Keratinocyte (primary cell): Measurements from ENCODE around the gene PLXNA2. TPM values are rescaled to one million over a fixed set of nuclear protein-coding genes. Genes with fewer than 3 reads are reported as not detected.

Experiments used
- DNase-seq: peaks from one replicate; pipeline ENCODE4 v3.0.0-alpha.2; 2011; ENCODE audit warnings: low read depth, missing footprints, low spot score
- FAIRE-seq: peaks from 2 replicates; lab custom pipeline; 2011; peaks lifted over from hg19 to GRCh38; lab: Jason Lieb, UNC
- H2AFZ ChIP-seq: 2 replicates; pipeline ENCODE4 v1.6.0; 2012; ENCODE audit warnings: low read length, control low read depth, inconsistent platforms; ENCODE audit not compliant: control insufficient read depth
- H3K27ac ChIP-seq: 2 replicates; pipeline ENCODE4 v1.5.1; 2011; ENCODE audit warnings: low read length; ENCODE audit not compliant: control insufficient read depth, insufficient read depth
- H3K27me3 ChIP-seq: 3 replicates; pipeline ENCODE4 v1.6.0; 2011; ENCODE audit warnings: low read length; ENCODE audit not compliant: control insufficient read depth, insufficient read depth; ENCODE audit errors: extremely low read depth
- H3K36me3 ChIP-seq, 2 experiments: 2 replicates in 1 of 2; 3 replicates in 1 of 2; pipeline ENCODE4 v1.5.1; 2011; ENCODE audit warnings: low read length in 2 of 2, mild to moderate bottlenecking in 1 of 2; ENCODE audit not compliant: control insufficient read depth in 2 of 2, insufficient read depth in 2 of 2; ENCODE audit errors: extremely low read depth in 1 of 2
- H3K4me1 ChIP-seq: 3 replicates; pipeline ENCODE4 v1.5.1; 2011; ENCODE audit warnings: low read length; ENCODE audit not compliant: control insufficient read depth, insufficient read depth; ENCODE audit errors: extremely low read depth
- H3K4me2 ChIP-seq: 3 replicates; pipeline ENCODE4 v1.6.0; 2011; ENCODE audit warnings: low read depth, low read length; ENCODE audit not compliant: control insufficient read depth, insufficient read depth; ENCODE audit errors: extremely low read depth
- H3K4me3 ChIP-seq, 3 experiments: fragments of 200-600 bp in 1 of 3; sonication (generic) in 1 of 3; 2 replicates in 2 of 3; 3 replicates in 1 of 3; pipeline ENCODE4 v1.5.1; 2011 to 2016; ENCODE audit warnings: low read length in 3 of 3, mild to moderate bottlenecking in 3 of 3, control low read depth in 2 of 3, inconsistent platforms in 1 of 3, low read depth in 1 of 3, mixed read lengths in 1 of 3, mixed run types in 1 of 3, moderate library complexity in 1 of 3; ENCODE audit not compliant: control insufficient read depth in 2 of 3, insufficient read depth in 2 of 3; ENCODE audit errors: extremely low read depth in 1 of 3
- H3K79me2 ChIP-seq: 2 replicates; pipeline ENCODE4 v1.6.0; 2012; ENCODE audit warnings: low read length; ENCODE audit not compliant: control insufficient read depth, insufficient read depth
- H3K9ac ChIP-seq: 3 replicates; pipeline ENCODE4 v1.6.0; 2011; ENCODE audit warnings: low read length; ENCODE audit not compliant: control insufficient read depth, insufficient read depth; ENCODE audit errors: extremely low read depth
- H3K9me1 ChIP-seq: 3 replicates; pipeline ENCODE4 v1.6.0; 2011; ENCODE audit warnings: low read length; ENCODE audit not compliant: control insufficient read depth, insufficient read depth; ENCODE audit errors: extremely low read depth
- H3K9me3 ChIP-seq: 2 replicates; pipeline ENCODE4 v1.5.1; 2012; ENCODE audit warnings: low read depth, low read length; ENCODE audit not compliant: control insufficient read depth
- H4K20me1 ChIP-seq: 3 replicates; pipeline ENCODE4 v1.6.0; 2011; ENCODE audit warnings: low read length; ENCODE audit not compliant: control insufficient read depth, insufficient read depth; ENCODE audit errors: extremely low read depth
- EZH2 ChIP-seq: IDR thresholded peaks from one replicate; pipeline ENCODE4 v1.6.1; 2012; ENCODE audit warnings: inconsistent platforms, mild to moderate bottlenecking, low read length, moderate library complexity
- dilution Hi-C: fragments of 300-500 bp; cut with MboI; formaldehyde crosslinking; loops from one replicate; pipeline ENCODE4 v1.7.0; 2020; ENCODE audit warnings: low sequenced_read_pairs; ENCODE audit not compliant: extremely low pct_ligation_motif_present
- polyA plus RNA-seq, 5 experiments: library from polyadenylated mRNA; depleted of rRNA in 3 of 5; stranded (reverse) in 3 of 5; stranded (forward) in 1 of 5; unstranded in 1 of 5; fragments of >200 nt; gene quantifications; 1 replicate in 1 of 5; 2 replicates in 3 of 5; 3 replicates in 1 of 5; pipeline versions ENCODE4 v1.2.1 to v1.2.3, GENCODE V29; 2011 to 2012; ENCODE audit warnings: missing spikeins in 2 of 5, low read depth in 1 of 5, low replicate concordance in 1 of 5
- TF ChIP-seq, protein P1 (sequence below), 3 experiments: IDR thresholded peaks in 1 of 3; conservative IDR thresholded peaks in 1 of 3; optimal IDR thresholded peaks in 1 of 3; 2 replicates in 2 of 3; 3 replicates in 1 of 3; pipeline versions ENCODE3 to v1.5.1; 2011; ENCODE audit warnings: low read length in 3 of 3, mild to moderate bottlenecking in 3 of 3, moderate library complexity in 2 of 3, control low read depth in 1 of 3, inconsistent platforms in 1 of 3; ENCODE audit not compliant: insufficient read depth in 2 of 3; ENCODE audit errors: extremely low read depth in 1 of 3

The PLXNA2 gene
- polyA plus RNA-seq, 1 donor (not counting 4 experiments of a cell fraction or from before 2014, with no cell fraction given), result 6.7 TPM

GRCh38 chr1:208278638-208279037 lies 34.5 kb upstream of the PLXNA2 start:
- Histone ChIP-seq H3K27me3 (peaks cover 28% of the 10 kb centered on the region), H3K4me3 (no peak overlapping the region), H4K20me1 (no peaks in the 10 kb centered on the region), H3K9ac (no peak overlapping the region), H3K9me3 (no peaks in the 10 kb centered on the region), H3K79me2 (no peaks in the 10 kb centered on the region), H3K36me3 (no peaks in the 10 kb centered on the region), H3K4me2 (no peak overlapping the region), H3K27ac (no peak overlapping the region), H2AFZ (no peak overlapping the region), H3K9me1 (no peaks in the 10 kb centered on the region), H3K4me1 (no peaks in the 10 kb centered on the region)
- DNase-seq, result no peak
- dilution Hi-C loops, result no loop called here
- no peak for TF ChIP-seq EZH2
- TF ChIP-seq, protein P1, sequence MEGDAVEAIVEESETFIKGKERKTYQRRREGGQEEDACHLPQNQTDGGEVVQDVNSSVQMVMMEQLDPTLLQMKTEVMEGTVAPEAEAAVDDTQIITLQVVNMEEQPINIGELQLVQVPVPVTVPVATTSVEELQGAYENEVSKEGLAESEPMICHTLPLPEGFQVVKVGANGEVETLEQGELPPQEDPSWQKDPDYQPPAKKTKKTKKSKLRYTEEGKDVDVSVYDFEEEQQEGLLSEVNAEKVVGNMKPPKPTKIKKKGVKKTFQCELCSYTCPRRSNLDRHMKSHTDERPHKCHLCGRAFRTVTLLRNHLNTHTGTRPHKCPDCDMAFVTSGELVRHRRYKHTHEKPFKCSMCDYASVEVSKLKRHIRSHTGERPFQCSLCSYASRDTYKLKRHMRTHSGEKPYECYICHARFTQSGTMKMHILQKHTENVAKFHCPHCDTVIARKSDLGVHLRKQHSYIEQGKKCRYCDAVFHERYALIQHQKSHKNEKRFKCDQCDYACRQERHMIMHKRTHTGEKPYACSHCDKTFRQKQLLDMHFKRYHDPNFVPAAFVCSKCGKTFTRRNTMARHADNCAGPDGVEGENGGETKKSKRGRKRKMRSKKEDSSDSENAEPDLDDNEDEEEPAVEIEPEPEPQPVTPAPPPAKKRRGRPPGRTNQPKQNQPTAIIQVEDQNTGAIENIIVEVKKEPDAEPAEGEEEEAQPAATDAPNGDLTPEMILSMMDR (optimal IDR thresholded peaks at IDR 0.05 in 1 of 3, IDR thresholded peaks at IDR 0.05 in 1 of 3, conservative IDR thresholded peaks at IDR 0.05 in 1 of 3; ENCODE audit: extremely low read depth in 1 of 3, insufficient read depth in 2 of 3, low read length in 3 of 3), result no peak
- FAIRE-seq, result no peak

DNA sequence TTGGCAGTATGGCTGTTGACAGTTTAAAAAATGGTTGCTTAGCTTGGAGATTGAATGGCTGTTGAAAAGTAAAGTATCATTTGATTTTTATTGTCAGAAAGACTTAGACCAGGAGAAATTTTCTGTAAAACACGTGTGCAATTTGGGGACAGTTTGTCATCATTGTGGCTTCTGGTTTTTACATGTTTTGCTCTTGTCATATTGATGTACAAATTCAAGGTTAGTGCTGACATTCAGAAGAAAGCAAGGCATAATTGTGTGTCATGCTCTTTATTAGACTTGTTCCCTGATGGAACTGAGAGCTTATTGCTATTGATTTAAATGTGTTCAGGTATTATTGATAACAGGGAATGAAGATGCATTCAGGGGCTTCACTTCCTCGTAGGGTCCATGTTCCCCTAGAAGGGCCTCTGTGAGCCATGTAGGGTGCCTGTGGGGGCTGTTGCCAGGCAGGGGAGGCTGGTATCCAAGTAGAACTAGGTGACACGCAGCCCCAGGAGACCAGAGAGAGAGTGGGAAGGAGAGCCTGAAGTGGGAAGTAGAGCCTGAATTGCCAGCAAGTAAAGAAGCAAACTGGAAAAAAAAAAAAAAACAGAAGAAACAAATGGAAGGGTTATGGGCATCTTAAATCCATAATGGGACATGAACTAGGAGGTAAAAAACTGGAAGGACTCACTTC lies 32.7 kb upstream of the PLXNA2 start:
- Histone ChIP-seq H3K9me3 (no peaks in the 10 kb centered on the region), H3K27ac (no peak overlapping the region), H4K20me1 (no peaks in the 10 kb centered on the region), H3K4me2 (no peak overlapping the region), H3K27me3 (peaks cover 38% of the 10 kb centered on the region), H3K9ac (no peak overlapping the region), H3K79me2 (no peaks in the 10 kb centered on the region), H3K4me1 (no peaks in the 10 kb centered on the region), H2AFZ (no peak overlapping the region), H3K9me1 (no peaks in the 10 kb centered on the region), H3K36me3 (no peaks in the 10 kb centered on the region), H3K4me3 (no peak overlapping the region)
- no peak for DNase-seq
- TF ChIP-seq, protein P1 (optimal IDR thresholded peaks at IDR 0.05 in 1 of 3, IDR thresholded peaks at IDR 0.05 in 1 of 3, conservative IDR thresholded peaks at IDR 0.05 in 1 of 3; ENCODE audit: extremely low read depth in 1 of 3, insufficient read depth in 2 of 3, low read length in 3 of 3), result no peak
- TF ChIP-seq EZH2, result no peak
- FAIRE-seq, result no peak
- dilution Hi-C loops, result no loop called here
